HG03025 (cell line): ENCODE data around the gene ERBB2.
"Not testable (repeated sequence)": the region's sequence is repeated elsewhere in the genome, so short reads cannot be mapped to it uniquely, and the experiment has no call there.

Source experiments
- ATAC-seq: cut with Tn5 transposase; IDR thresholded peaks from one replicate; pipeline ENCODE4 v1.9.1; 2021; ENCODE audit warnings: mild to moderate bottlenecking, moderate library complexity; ENCODE audit not compliant: unreplicated experiment, low FRiP score

Gene ERBB2

GRCh38 chr17:39677072-39677471, 22.8 kb upstream of the ERBB2 start:
- ATAC-seq = no peak

- no peak for ATAC-seq
Measured at GRCh38 chr17:39677542-39678339, 22.1 kb upstream of the ERBB2 start.

- ATAC-seq = no peak
Measured at GRCh38 chr17:39678340-39679116, 21.3 kb upstream of the ERBB2 start.

DNA sequence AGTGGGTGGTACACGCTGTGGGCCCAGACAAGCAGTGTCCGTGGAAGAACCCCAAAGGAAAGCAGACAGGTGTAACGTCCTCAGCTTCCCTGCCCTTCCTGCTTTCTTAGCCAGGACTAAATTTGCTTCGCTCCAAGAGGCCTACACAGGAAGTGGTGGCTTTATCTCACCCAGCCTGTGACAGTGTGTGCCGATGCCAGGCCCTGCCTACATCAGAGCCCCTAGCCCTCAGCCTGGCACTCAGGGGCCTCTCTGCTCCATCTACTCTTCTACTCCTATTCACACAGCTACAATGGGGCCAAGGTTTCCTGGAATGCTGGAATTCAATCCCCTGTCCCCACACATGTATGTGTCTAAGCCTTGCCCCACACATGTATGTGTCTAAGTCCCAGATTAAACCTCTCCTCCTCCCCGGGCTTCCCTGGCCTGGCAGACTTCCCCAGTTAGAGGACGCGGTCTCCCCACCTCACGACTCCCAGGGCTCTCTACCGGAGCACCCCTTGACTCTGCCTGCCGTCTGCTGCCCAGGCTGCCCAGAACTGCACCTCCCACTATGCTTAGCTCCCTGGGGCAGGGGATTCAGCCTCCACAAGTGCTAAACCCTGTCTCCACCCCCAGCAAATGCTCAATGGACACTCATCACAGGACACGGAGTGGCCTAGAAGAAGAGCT, 20.2 kb upstream of the ERBB2 start:
- ATAC-seq = no peak

DNA sequence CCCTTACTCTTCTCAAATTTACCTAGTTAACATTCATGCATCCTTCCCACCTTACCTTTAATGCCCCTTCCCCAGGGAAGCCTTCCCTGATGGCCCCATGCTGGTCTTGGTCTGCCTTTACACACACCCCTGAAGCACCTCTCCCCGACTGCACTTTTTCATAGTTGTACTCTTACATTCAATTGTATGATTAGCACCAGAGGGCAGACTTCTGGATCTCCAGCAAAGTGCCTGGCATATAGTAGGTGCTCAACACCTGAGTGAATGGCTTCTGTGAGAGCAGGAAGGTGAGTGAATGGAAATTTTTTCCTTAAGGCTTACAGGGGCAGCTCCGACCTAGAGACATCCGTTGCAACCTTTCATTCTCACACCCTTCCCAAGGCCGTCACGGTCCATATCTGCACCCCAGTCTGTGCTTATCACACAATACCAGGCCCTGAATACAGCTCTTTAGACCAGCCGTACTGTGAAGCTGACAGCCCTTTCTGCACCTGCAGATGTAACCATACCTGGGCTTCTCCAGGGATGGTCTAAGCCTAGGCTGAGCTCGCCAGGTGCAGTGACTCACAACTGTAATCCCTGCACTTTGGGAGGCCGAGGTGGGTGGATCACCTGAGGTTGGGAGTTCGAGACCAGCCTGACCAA, 16.4 kb upstream of the ERBB2 start:
- ATAC-seq = no peak

DNA sequence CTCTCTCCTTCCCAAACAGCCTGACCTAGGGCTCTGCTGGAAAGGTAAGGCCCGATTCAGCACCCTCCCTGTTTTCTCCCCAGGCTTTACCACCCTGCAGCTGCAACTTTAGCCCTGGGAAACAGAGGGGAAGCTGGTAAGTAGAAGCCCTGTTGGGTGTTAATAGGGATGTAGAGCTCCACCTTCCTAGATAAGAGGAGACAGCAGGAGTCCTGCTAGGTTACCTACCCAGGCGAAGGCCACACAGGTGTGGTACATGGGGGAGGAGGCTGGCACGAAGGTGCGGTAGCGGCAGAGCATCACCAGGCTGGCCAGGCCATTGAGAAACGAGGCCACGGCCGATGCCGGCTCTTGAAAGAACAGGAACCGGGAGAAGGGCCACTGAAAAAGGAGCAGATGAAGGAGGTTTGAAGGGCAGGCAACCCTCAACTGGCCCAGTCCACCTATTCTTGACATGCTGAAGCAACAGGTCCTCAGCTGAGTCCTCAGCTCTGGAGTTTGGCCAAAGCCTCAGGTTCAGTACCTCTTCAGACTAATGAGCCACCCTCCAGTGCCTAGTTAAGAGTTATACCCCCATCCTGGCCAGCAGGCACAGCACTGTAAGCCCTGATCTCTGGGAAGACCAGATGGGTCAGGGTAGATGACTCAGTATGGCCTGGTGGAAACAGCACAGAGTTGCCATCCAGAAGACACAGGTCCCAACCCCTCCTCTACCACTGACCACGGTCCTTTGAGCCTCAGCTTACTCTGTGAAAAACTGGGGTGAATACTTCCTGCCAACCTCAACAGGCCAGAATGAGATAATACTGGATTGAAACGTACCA, 15.3 kb upstream of the ERBB2 start:
- ATAC-seq = no peak

GRCh38 chr17:39687101-39687545, 12.7 kb upstream of the ERBB2 start:
- no peak for ATAC-seq

- ATAC-seq = peak; percentile 75
Measured at GRCh38 chr17:39687546-39688474, 12.1 kb upstream of the ERBB2 start, which contains the start of gene PGAP3. PGAP3 (minus strand) TSS chr17:39688057; CDS start chr17:39688014, 43 bp downstream.

GRCh38 chr17:39688475-39688835, 11.4 kb upstream of the ERBB2 start:
- no peak for ATAC-seq

GRCh38 chr17:39688945-39689344, 10.9 kb upstream of the ERBB2 start:
- no peak for ATAC-seq

DNA sequence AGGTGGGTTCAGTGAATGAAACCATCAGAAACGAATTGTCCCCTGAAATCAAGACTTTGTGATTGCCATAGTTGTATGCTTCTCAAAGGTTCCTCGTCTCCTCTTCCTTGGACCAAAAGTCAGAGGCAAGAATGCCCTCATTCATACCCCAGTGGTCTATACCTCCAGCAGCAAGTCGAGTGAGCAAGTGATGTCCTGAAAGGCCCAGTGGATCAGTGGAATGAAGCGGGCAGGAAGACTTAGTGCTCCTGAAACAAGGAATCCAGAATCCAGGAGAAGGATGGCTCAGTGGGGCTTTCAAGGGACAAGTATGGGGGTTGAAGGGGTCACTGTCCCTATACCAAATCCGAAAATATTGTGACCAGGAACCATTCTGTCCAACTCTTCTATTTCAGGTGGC, 5.3 kb upstream of the ERBB2 start:
- ATAC-seq = no peak

GRCh38 chr17:39695089-39695474, 4.8 kb upstream of the ERBB2 start:
- no peak for ATAC-seq

- no peak for ATAC-seq
Measured at GRCh38 chr17:39696731-39697130, 3.1 kb upstream of the ERBB2 start.

GRCh38 chr17:39697961-39698360, 1.9 kb upstream of the ERBB2 start:
- ATAC-seq = no peak

GRCh38 chr17:39699157-39699817, 577 bp upstream of the ERBB2 start:
- not testable (repeated sequence) for ATAC-seq

DNA sequence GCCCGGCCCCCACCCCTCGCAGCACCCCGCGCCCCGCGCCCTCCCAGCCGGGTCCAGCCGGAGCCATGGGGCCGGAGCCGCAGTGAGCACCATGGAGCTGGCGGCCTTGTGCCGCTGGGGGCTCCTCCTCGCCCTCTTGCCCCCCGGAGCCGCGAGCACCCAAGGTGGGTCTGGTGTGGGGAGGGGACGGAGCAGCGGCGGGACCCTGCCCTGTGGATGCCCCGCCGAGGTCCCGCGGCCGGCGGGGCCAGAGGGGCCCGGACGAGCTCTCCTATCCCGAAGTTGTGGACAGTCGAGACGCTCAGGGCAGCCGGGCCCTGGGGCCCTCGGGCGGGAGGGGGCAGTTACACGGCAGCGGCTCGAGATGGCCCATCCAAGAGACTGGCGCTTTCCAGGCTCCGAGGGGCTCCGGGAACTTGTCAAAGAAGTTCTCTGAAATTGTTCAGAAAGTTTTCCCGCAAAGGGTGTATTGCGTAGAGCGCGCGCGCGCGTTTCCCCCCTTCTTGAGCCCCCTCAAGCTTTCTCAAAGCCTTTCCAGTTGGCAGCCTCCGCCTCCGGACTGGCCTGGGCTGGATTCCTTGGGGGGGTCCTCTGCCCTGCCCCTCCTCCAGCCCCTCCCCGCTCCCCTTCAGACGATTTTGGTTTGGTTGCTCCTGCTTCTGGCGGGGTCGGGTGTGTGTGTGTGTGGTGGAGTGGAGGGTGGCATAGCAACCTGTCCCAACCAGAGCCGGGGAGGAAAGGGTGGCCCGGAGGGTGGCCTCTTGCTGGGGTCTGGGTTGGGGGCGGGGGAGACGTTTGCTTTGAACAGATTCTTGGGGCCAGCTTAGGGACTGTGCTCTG, 504 bp downstream of the ERBB2 start:
- no peak for ATAC-seq

- ATAC-seq = no peak
Measured at GRCh38 chr17:39701012-39701783, 1.3 kb downstream of the ERBB2 start.
